Fibroblast of skin of abdomen (primary cell): ENCODE results near the gene CXCR3.
"Not testable (repeated sequence)": the region's sequence is repeated elsewhere in the genome, so short reads cannot be mapped to it uniquely, and the experiment has no call there.

ENCODE experiments used
- DNase-seq: peaks from one replicate; pipeline ENCODE4 v3.0.0-alpha.2; 2013

CXCR3 gene

GRCh38 chrX:71607488-71607887 lies 10.8 kb downstream of the CXCR3 start:
- no peak for DNase-seq

GRCh38 chrX:71606536-71607216 lies 11.6 kb downstream of the CXCR3 start:
- DNase-seq: no peak

GRCh38 chrX:71604796-71605568 lies 13.3 kb downstream of the CXCR3 start:
- DNase-seq: no peak

GRCh38 chrX:71604141-71604540 lies 14.2 kb downstream of the CXCR3 start:
- no peak for DNase-seq

- DNase-seq: no peak
Measured at GRCh38 chrX:71603618-71604017, 14.7 kb downstream of the CXCR3 start.

GRCh38 chrX:71599965-71600364 lies 18.3 kb downstream of the CXCR3 start:
- DNase-seq: no peak

GRCh38 chrX:71593210-71593609 lies 25.1 kb downstream of the CXCR3 start:
- not testable (repeated sequence) for DNase-seq

GRCh38 chrX:71586929-71587328 lies 31.4 kb downstream of the CXCR3 start:
- DNase-seq: no peak

- DNase-seq: no peak
Measured at GRCh38 chrX:71581210-71581609, 37.1 kb downstream of the CXCR3 start.

- DNase-seq: no peak
Measured at GRCh38 chrX:71579990-71580380, 38.3 kb downstream of the CXCR3 start.

- DNase-seq: no peak
Measured at GRCh38 chrX:71579136-71579989, 38.9 kb downstream of the CXCR3 start.

GRCh38 chrX:71578253-71579135 lies 39.8 kb downstream of the CXCR3 start, which contains the start of gene GCNA:
Gene GCNA (plus strand): TSS chrX:71578437. CDS start chrX:71580822, 2,385 bp downstream.
- no peak for DNase-seq

- DNase-seq: no peak
Measured at GRCh38 chrX:71577682-71578081, 40.6 kb downstream of the CXCR3 start.

- no peak for DNase-seq
Measured at GRCh38 chrX:71573590-71573989, 44.7 kb downstream of the CXCR3 start.

GRCh38 chrX:71571390-71571789 lies 46.9 kb downstream of the CXCR3 start:
- DNase-seq: not testable (repeated sequence)
